Chondrocyte (in vitro differentiated cells): ENCODE data around the gene PHKG2. TPM values are rescaled to one million over a fixed set of nuclear protein-coding genes. Genes with fewer than 3 reads are reported as not detected.

Experiments
- DNase-seq: peaks from one replicate; pipeline ENCODE4 v3.0.0; 2021; ENCODE audit warnings: mixed read lengths, low spot score
- H3K27ac Mint-ChIP-seq: one replicate; pipeline ENCODE4 v1.8.0; 2021; ENCODE audit warnings: mild to moderate bottlenecking, moderate library complexity, mixed read lengths; ENCODE audit not compliant: unreplicated experiment
- H3K27me3 Mint-ChIP-seq: 2 replicates; pipeline ENCODE4 v1.8.0; 2021; ENCODE audit warnings: low read depth, mixed read lengths
- H3K36me3 Mint-ChIP-seq: 2 replicates; pipeline ENCODE4 v1.8.0; 2021; ENCODE audit warnings: low read depth, mixed read lengths
- H3K4me1 Mint-ChIP-seq: 2 replicates; pipeline ENCODE4 v1.8.0; 2021; ENCODE audit warnings: low read depth, mild to moderate bottlenecking, mixed read lengths
- H3K4me3 Mint-ChIP-seq: one replicate; pipeline ENCODE4 v1.8.0; 2021; ENCODE audit warnings: mild to moderate bottlenecking, moderate library complexity, mixed read lengths; ENCODE audit not compliant: unreplicated experiment
- H3K9me3 Mint-ChIP-seq: 2 replicates; pipeline ENCODE4 v1.8.0; 2021; ENCODE audit warnings: low read depth, mixed read lengths
- CTCF ChIP-seq: fragments of 200-600 bp; sonication (generic); IDR thresholded peaks from 2 replicates; pipeline ENCODE4 v1.5.0; 2021; ENCODE audit warnings: antibody characterized with exemption, mild to moderate bottlenecking, moderate library complexity
- total RNA-seq: library from RNA; stranded (reverse); gene quantifications from 3 replicates; pipeline ENCODE4 v1.2.1, GENCODE V29; 2021

The PHKG2 gene
- total RNA-seq, 1 donor from 2014 or later = 19.0 TPM

GRCh38 chr16:30797670-30798309 lies 49.6 kb downstream of the PHKG2 start:
- no peak for DNase-seq
- Mint-ChIP-seq H3K9me3 (no peaks in the 10 kb centered on the region), H3K27me3 (no peaks in the 10 kb centered on the region), H3K36me3 (no peaks in the 10 kb centered on the region), H3K4me3 (no peak overlapping the region), H3K4me1 (no peaks in the 10 kb centered on the region), H3K27ac (no peak overlapping the region)
- TF ChIP-seq CTCF = peak; percentile 22

Other genes starting within 250 kb of the PHKG2 start
- 27.6 to 30.0 TPM (median 28.6 TPM) in 3 replicates for gene ZNF768, start 221.9 kb upstream of the PHKG2 start, total RNA-seq
- gene ZNF747, start 213.6 kb upstream of the PHKG2 start, total RNA-seq = 3.5 to 6.7 TPM (median 6.7 TPM) in 3 replicates
- 8.3 to 11.1 TPM (median 8.6 TPM) in 3 replicates for gene ZNF764, start 190.1 kb upstream of the PHKG2 start, total RNA-seq
- 11.7 to 15.0 TPM (median 13.7 TPM) in 3 replicates for gene ZNF688, start 176.7 kb upstream of the PHKG2 start, total RNA-seq
- 17.0 to 20.2 TPM (median 17.7 TPM) in 3 replicates for gene ZNF785, start 162.7 kb upstream of the PHKG2 start, total RNA-seq
- gene ZNF689, start 138.0 kb upstream of the PHKG2 start, total RNA-seq = 5.9 to 8.5 TPM (median 7.1 TPM) in 3 replicates
- 33.5 to 46.9 TPM (median 42.0 TPM) in 3 replicates for gene PRR14, start 97.5 kb upstream of the PHKG2 start, total RNA-seq
- 49.9 to 54.5 TPM (median 52.8 TPM) in 3 replicates for gene FBRS, start 90.0 kb upstream of the PHKG2 start, total RNA-seq
- gene SRCAP, start 49.3 kb upstream of the PHKG2 start, total RNA-seq = 49.2 to 63.9 TPM (median 52.5 TPM) in 3 replicates
- gene CFAP119, start 13.6 kb downstream of the PHKG2 start, total RNA-seq = 6.3 to 10.0 TPM (median 7.1 TPM) in 3 replicates
- 71.1 to 104 TPM (median 78.6 TPM) in 3 replicates for gene RNF40, start 13.9 kb downstream of the PHKG2 start, total RNA-seq
- gene ZNF629, start 38.8 kb downstream of the PHKG2 start, total RNA-seq = 18.8 to 20.2 TPM (median 18.9 TPM) in 3 replicates
- gene BCL7C, start 145.7 kb downstream of the PHKG2 start, total RNA-seq = 34.6 to 37.5 TPM (median 37.3 TPM) in 3 replicates
- 3.7 to 5.7 TPM (median 4.2 TPM) in 3 replicates for gene CTF1, start 148.2 kb downstream of the PHKG2 start, total RNA-seq
- gene FBXL19, start 175.1 kb downstream of the PHKG2 start, total RNA-seq = 19.4 to 21.5 TPM (median 20.5 TPM) in 3 replicates
- gene ORAI3, start 200.6 kb downstream of the PHKG2 start, total RNA-seq = 10.3 to 16.0 TPM (median 15.6 TPM) in 3 replicates
- 15.0 to 18.0 TPM (median 15.8 TPM) in 3 replicates for gene SETD1A, start 209.3 kb downstream of the PHKG2 start, total RNA-seq
- gene HSD3B7, start 236.8 kb downstream of the PHKG2 start, total RNA-seq = 10.8 to 12.4 TPM (median 12.3 TPM) in 3 replicates